Measurements from ENCODE around the gene CAGE1.
"Not testable (repeated sequence)": the region's sequence is repeated elsewhere in the genome, so short reads cannot be mapped to it uniquely, and the experiment has no call there.

Gene CAGE1

DNA sequence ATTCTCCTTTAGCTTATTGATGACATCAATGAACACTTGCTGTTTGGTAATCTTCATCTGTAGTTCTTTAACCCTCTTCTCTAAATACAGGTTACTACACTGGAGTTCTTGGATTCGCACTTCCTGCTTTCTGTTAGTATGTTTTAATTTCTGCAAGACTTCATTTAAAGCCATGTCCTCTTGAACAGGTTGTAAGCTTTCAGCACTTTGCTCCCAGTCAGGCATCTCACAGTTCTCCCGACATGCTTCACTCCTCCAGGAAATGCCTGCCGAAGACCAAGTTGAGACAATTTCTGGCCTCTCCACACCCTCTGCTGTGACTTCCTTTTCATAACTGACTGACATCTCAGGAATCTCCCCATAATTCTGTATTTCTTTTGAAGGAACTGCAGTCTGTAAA is 15.8 kb downstream of the CAGE1 start:
- Histone ChIP-seq H3K79me2 (ENCODE audit: control insufficient read depth, insufficient read depth, low read length, poor library complexity) (no peaks in the 10 kb centered on the region), H3K4me2 (ENCODE audit: low read length) (no peak overlapping the region), H3K9ac (ENCODE audit: low read length) (no peak overlapping the region), H2AFZ (ENCODE audit: insufficient read depth, low read length, poor library complexity) (no peak overlapping the region), H3K14ac (ENCODE audit: low read length) (no peak overlapping the region), H3K27ac (ENCODE audit: low read depth, low read length) (no peak overlapping the region), H2AK5ac (ENCODE audit: low read length) (no peak overlapping the region), H2BK120ac (ENCODE audit: insufficient read depth, low read length, poor library complexity) (no peak overlapping the region), H3K4me3 (ENCODE audit: low read depth, low read length) (no peak overlapping the region), H3K27me3 (ENCODE audit: insufficient read depth, low read length) (no peaks in the 10 kb centered on the region), H4K12ac (ENCODE audit: low read depth, low read length) (no peak overlapping the region), H3K36me3 (ENCODE audit: control insufficient read depth in 1 of 2, insufficient read depth in 2 of 2, low read length in 2 of 2) (no peaks in the 10 kb centered on the region), H3K9me3 (ENCODE audit: insufficient read depth, low read depth, low read length) (no peaks in the 10 kb centered on the region), H2BK5ac (ENCODE audit: low read depth, low read length, poor library complexity) (no peak overlapping the region), H2BK12ac (ENCODE audit: low read length) (no peak overlapping the region), H3K4ac (ENCODE audit: low read depth, low read length) (no peak overlapping the region), H3K79me1 (ENCODE audit: low read length) (no peaks in the 10 kb centered on the region), H4K91ac (ENCODE audit: low read depth, low read length) (no peak overlapping the region), H3K18ac (ENCODE audit: low read length) (no peak overlapping the region), H3K4me1 (ENCODE audit: control insufficient read depth in 1 of 2, insufficient read depth in 2 of 2, low read length in 2 of 2) (peaks cover 0 to 2% of the 10 kb centered on the region in 2 experiments), H3K23ac (ENCODE audit: low read length) (no peak overlapping the region), H4K8ac (ENCODE audit: low read depth, low read length) (no peak overlapping the region)
- no CpG with 5 or more reads among the region's 3 CpGs for WGBS (ENCODE audit: extremely low coverage, insufficient coverage, insufficient read length)
- DNase-seq: no peak

DNA sequence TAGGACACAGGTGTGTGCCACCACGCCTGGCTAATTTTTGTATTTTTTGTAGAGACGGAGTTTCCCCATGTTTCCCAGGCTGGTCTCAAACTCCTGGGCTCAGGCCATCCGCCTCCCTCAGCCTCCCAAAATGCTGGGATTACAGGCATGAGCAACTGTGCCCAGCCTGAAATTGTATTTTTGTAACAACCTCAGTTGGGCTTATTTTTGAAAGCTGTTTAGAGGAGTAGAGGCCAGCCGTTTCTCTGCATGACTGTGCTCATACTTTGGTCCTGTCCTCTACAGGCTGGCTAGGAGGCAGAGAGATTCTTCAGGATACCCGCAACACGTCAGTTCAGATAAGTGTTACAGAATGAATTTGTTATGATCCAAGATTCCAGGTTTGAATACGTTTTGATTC is 22.1 kb downstream of the CAGE1 start:
- Histone ChIP-seq H3K27ac (ENCODE audit: low read depth, low read length) (no peak overlapping the region), H3K36me3 (ENCODE audit: control insufficient read depth in 1 of 2, insufficient read depth in 2 of 2, low read length in 2 of 2) (no peaks in the 10 kb centered on the region), H3K27me3 (ENCODE audit: insufficient read depth, low read length) (no peaks in the 10 kb centered on the region), H3K18ac (ENCODE audit: low read length) (no peak overlapping the region), H3K4ac (ENCODE audit: low read depth, low read length) (no peak overlapping the region), H3K14ac (ENCODE audit: low read length) (no peak overlapping the region), H3K9ac (ENCODE audit: low read length) (no peak overlapping the region), H2BK5ac (ENCODE audit: low read depth, low read length, poor library complexity) (no peak overlapping the region), H4K12ac (ENCODE audit: low read depth, low read length) (no peak overlapping the region), H3K4me1 (ENCODE audit: control insufficient read depth in 1 of 2, insufficient read depth in 2 of 2, low read length in 2 of 2) (no peaks in the 10 kb centered on the region), H2BK120ac (ENCODE audit: insufficient read depth, low read length, poor library complexity) (no peak overlapping the region), H3K9me3 (ENCODE audit: insufficient read depth, low read depth, low read length) (peaks cover under 1% of the 10 kb centered on the region), H3K79me2 (ENCODE audit: control insufficient read depth, insufficient read depth, low read length, poor library complexity) (no peaks in the 10 kb centered on the region), H3K23ac (ENCODE audit: low read length) (no peak overlapping the region), H3K79me1 (ENCODE audit: low read length) (no peaks in the 10 kb centered on the region), H4K8ac (ENCODE audit: low read depth, low read length) (no peak overlapping the region), H2AFZ (ENCODE audit: insufficient read depth, low read length, poor library complexity) (no peak overlapping the region), H2AK5ac (ENCODE audit: low read length) (no peak overlapping the region), H4K91ac (ENCODE audit: low read depth, low read length) (no peak overlapping the region), H2BK12ac (ENCODE audit: low read length) (no peak overlapping the region), H3K4me2 (ENCODE audit: low read length) (no peak overlapping the region), H3K4me3 (ENCODE audit: low read depth, low read length) (no peak overlapping the region)
- DNase-seq: no peak
- no CpG with 5 or more reads among the region's 7 CpGs for WGBS (ENCODE audit: extremely low coverage, insufficient coverage, insufficient read length)

DNA sequence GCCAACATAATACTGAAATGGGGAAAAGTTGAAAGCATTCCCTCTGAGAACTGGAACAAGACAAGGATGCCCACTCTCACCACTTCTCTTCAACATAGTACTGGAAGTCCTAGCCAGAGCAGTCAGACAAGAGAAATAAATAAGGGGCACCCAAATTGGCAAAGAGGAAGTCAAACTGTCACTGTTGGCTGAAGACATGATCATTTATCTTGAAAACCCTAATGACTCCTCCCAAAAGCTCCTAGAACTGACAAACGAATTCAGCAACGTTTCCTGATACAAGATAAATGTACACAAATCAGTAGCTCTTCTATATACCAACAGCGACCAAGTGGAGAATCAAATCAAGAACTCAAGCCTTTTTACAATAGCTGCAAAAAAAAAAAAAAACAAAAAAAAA is 37.6 kb downstream of the CAGE1 start:
- H2AK5ac ChIP-seq (ENCODE audit: low read length); H3K79me1 ChIP-seq (ENCODE audit: low read length); H2BK5ac ChIP-seq (ENCODE audit: low read depth, low read length, poor library complexity); H3K36me3 ChIP-seq (ENCODE audit: control insufficient read depth in 1 of 2, insufficient read depth in 2 of 2, low read length in 2 of 2); H4K8ac ChIP-seq (ENCODE audit: low read depth, low read length); H3K4me3 ChIP-seq (ENCODE audit: low read depth, low read length); H3K79me2 ChIP-seq (ENCODE audit: control insufficient read depth, insufficient read depth, low read length, poor library complexity); H3K18ac ChIP-seq (ENCODE audit: low read length); H3K14ac ChIP-seq (ENCODE audit: low read length); H2BK12ac ChIP-seq (ENCODE audit: low read length); H3K9ac ChIP-seq (ENCODE audit: low read length); H3K4me2 ChIP-seq (ENCODE audit: low read length); H3K27me3 ChIP-seq (ENCODE audit: insufficient read depth, low read length); H3K4ac ChIP-seq (ENCODE audit: low read depth, low read length); H4K12ac ChIP-seq (ENCODE audit: low read depth, low read length); H3K23ac ChIP-seq (ENCODE audit: low read length); H2BK120ac ChIP-seq (ENCODE audit: insufficient read depth, low read length, poor library complexity); H3K27ac ChIP-seq (ENCODE audit: low read depth, low read length); H4K91ac ChIP-seq (ENCODE audit: low read depth, low read length); H3K4me1 ChIP-seq (ENCODE audit: control insufficient read depth in 1 of 2, insufficient read depth in 2 of 2, low read length in 2 of 2); DNase-seq; H2AFZ ChIP-seq (ENCODE audit: insufficient read depth, low read length, poor library complexity); H3K9me3 ChIP-seq (ENCODE audit: insufficient read depth, low read depth, low read length): not testable (repeated sequence)
- WGBS (ENCODE audit: extremely low coverage, insufficient coverage, insufficient read length): no CpG with 5 or more reads among the region's 3 CpGs

DNA sequence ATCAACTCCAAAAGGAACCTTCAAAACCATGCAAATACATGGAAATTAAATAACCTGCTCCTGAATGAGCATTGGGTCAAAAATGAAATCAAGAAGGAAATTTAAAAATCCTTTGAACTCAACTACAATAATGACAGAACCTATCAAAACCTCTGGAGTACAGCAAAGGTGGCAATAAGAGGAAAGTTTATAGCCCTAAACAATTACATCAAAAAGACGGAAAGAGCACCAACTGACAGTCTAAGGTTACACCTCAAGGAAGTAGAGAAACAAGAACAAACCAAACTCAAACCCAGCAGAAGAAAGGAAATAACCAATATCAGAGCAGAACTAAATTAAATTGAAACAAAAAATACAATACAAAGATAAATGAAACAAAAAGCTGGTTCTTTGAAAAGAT is 39.0 kb downstream of the CAGE1 start:
- WGBS (ENCODE audit: extremely low coverage, insufficient coverage, insufficient read length): no CpG with 5 or more reads among the region's 1 CpG
- H2BK5ac ChIP-seq (ENCODE audit: low read depth, low read length, poor library complexity): not testable (repeated sequence)

More for the DNA sequence above, 39.0 kb downstream of the CAGE1 start:
- not testable (repeated sequence) for H3K4me2 ChIP-seq (ENCODE audit: low read length); H3K4me1 ChIP-seq (ENCODE audit: control insufficient read depth in 1 of 2, insufficient read depth in 2 of 2, low read length in 2 of 2); H3K4ac ChIP-seq (ENCODE audit: low read depth, low read length); H4K8ac ChIP-seq (ENCODE audit: low read depth, low read length); H3K27me3 ChIP-seq (ENCODE audit: insufficient read depth, low read length); H3K9me3 ChIP-seq (ENCODE audit: insufficient read depth, low read depth, low read length); H3K23ac ChIP-seq (ENCODE audit: low read length); H2BK12ac ChIP-seq (ENCODE audit: low read length); H3K9ac ChIP-seq (ENCODE audit: low read length); H3K36me3 ChIP-seq (ENCODE audit: control insufficient read depth in 1 of 2, insufficient read depth in 2 of 2, low read length in 2 of 2); H3K27ac ChIP-seq (ENCODE audit: low read depth, low read length); H3K14ac ChIP-seq (ENCODE audit: low read length); H2AFZ ChIP-seq (ENCODE audit: insufficient read depth, low read length, poor library complexity); H4K12ac ChIP-seq (ENCODE audit: low read depth, low read length); H3K79me1 ChIP-seq (ENCODE audit: low read length); H2BK120ac ChIP-seq (ENCODE audit: insufficient read depth, low read length, poor library complexity); DNase-seq; H2AK5ac ChIP-seq (ENCODE audit: low read length); H3K79me2 ChIP-seq (ENCODE audit: control insufficient read depth, insufficient read depth, low read length, poor library complexity); H4K91ac ChIP-seq (ENCODE audit: low read depth, low read length); H3K18ac ChIP-seq (ENCODE audit: low read length); H3K4me3 ChIP-seq (ENCODE audit: low read depth, low read length)
